PFSK-1 (cell line): Measurements from ENCODE around the gene TNPO3.

Experiments
- FOXP2 ChIP-seq: optimal IDR thresholded peaks from 2 replicates; pipeline ENCODE3; 2011; ENCODE audit warnings: borderline replicate concordance, control low read depth, inconsistent platforms; ENCODE audit not compliant: insufficient read depth; ENCODE audit errors: extremely low read length, extremely low read depth
- POLR2AphosphoS5 ChIP-seq: IDR thresholded peaks from 2 replicates; pipeline ENCODE4 v1.6.1; 2012; ENCODE audit warnings: low read depth, mild to moderate bottlenecking, control low read depth, low read length, moderate library complexity
- SIN3A ChIP-seq: IDR thresholded peaks from 2 replicates; pipeline ENCODE4 v1.6.1; 2012; ENCODE audit warnings: mild to moderate bottlenecking, low read length, moderate library complexity, borderline replicate concordance; ENCODE audit not compliant: insufficient read depth
- TAF1 ChIP-seq: IDR thresholded peaks from 2 replicates; pipeline ENCODE4 v1.6.1; 2012; ENCODE audit warnings: low read length, control low read depth, borderline replicate concordance; ENCODE audit not compliant: insufficient read depth
- TF ChIP-seq, protein P1 (sequence below), 2 experiments: IDR thresholded peaks; 2 replicates each; pipeline versions ENCODE4 v1.6.1 to v1.8.0; 2011 to 2012; ENCODE audit warnings: low read depth in 2 of 2, low read length in 2 of 2, control low read depth in 1 of 2, inconsistent platforms in 1 of 2, mild to moderate bottlenecking in 1 of 2, moderate library complexity in 1 of 2; ENCODE audit not compliant: insufficient read depth in 1 of 2

TNPO3 gene

GRCh38 chr7:129098409-129099084 lies 43.6 kb upstream of the TNPO3 start:
- no peak for TF ChIP-seq SIN3A
- TF ChIP-seq POLR2AphosphoS5: no peak
- TF ChIP-seq FOXP2: no peak
- TF ChIP-seq, protein P1, sequence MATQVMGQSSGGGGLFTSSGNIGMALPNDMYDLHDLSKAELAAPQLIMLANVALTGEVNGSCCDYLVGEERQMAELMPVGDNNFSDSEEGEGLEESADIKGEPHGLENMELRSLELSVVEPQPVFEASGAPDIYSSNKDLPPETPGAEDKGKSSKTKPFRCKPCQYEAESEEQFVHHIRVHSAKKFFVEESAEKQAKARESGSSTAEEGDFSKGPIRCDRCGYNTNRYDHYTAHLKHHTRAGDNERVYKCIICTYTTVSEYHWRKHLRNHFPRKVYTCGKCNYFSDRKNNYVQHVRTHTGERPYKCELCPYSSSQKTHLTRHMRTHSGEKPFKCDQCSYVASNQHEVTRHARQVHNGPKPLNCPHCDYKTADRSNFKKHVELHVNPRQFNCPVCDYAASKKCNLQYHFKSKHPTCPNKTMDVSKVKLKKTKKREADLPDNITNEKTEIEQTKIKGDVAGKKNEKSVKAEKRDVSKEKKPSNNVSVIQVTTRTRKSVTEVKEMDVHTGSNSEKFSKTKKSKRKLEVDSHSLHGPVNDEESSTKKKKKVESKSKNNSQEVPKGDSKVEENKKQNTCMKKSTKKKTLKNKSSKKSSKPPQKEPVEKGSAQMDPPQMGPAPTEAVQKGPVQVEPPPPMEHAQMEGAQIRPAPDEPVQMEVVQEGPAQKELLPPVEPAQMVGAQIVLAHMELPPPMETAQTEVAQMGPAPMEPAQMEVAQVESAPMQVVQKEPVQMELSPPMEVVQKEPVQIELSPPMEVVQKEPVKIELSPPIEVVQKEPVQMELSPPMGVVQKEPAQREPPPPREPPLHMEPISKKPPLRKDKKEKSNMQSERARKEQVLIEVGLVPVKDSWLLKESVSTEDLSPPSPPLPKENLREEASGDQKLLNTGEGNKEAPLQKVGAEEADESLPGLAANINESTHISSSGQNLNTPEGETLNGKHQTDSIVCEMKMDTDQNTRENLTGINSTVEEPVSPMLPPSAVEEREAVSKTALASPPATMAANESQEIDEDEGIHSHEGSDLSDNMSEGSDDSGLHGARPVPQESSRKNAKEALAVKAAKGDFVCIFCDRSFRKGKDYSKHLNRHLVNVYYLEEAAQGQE (IDR thresholded peaks at IDR 0.05; ENCODE audit: insufficient read depth in 1 of 2, low read depth in 2 of 2, low read length in 2 of 2): peak in 1 of 2 experiments; percentile 77; a peak in 2 of 4 replicates
- no peak for TF ChIP-seq TAF1

GRCh38 chr7:129095258-129095657 lies 40.3 kb upstream of the TNPO3 start:
- TF ChIP-seq, protein P1 (IDR thresholded peaks at IDR 0.05; ENCODE audit: insufficient read depth in 1 of 2, low read depth in 2 of 2, low read length in 2 of 2): no peak
- TF ChIP-seq TAF1 (no peak), SIN3A (no peak), FOXP2 (no peak), POLR2AphosphoS5 (no peak)

DNA sequence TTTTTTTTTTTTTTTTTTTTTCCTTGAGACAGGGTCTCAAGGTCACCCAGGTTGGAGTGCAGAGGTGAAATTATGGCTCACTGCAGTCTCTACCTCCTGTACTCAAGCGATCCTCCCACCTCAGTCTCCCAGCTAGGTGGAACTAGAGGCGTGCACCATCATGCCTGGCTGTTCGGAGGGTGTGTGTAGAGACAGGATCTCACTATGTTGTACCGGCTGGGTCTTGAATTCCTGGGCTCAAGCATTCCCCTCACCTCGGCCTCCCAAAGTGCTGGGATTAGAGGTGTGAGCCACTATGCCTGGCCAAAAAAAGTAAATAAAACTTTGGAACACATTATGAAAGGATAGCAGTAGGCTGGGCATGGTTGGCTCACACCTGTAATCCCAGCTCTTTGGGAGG lies 39.6 kb upstream of the TNPO3 start:
- TF ChIP-seq, protein P1 (IDR thresholded peaks at IDR 0.05; ENCODE audit: insufficient read depth in 1 of 2, low read depth in 2 of 2, low read length in 2 of 2): no peak
- TF ChIP-seq TAF1: no peak
- TF ChIP-seq FOXP2: no peak
- no peak for TF ChIP-seq SIN3A
- no peak for TF ChIP-seq POLR2AphosphoS5

- no peak for TF ChIP-seq SIN3A
- TF ChIP-seq POLR2AphosphoS5: no peak
- no peak for TF ChIP-seq FOXP2
- TF ChIP-seq TAF1: no peak
- TF ChIP-seq, protein P1 (IDR thresholded peaks at IDR 0.05; ENCODE audit: insufficient read depth in 1 of 2, low read depth in 2 of 2, low read length in 2 of 2): no peak
Observed at GRCh38 chr7:129093867-129094456, 39.1 kb upstream of the TNPO3 start.

DNA sequence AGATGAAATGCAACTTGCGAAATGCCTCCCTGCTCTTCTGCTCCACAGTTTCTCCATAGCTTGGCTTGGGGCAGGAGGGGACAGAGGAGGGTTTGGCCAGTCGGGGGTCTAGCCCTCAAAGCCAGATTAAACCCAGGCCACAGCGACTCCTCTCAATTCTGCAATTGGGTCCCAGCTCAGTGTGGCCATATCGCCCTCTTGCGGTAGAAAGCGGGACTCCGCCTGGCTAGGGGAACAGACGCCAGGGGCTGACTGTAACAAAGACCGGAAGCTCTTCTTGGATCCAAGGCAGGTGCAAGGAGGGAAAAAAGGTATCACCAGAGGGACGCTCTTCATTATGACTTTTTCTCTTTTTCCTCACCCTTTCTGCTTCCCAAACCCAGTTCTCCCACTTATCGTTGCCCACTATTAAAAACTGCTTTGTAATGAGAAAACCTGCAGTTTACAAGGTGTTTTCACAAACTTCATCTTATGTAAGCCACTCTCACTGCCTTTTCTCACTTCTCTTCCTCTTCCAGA lies 36.6 kb upstream of the TNPO3 start:
- TF ChIP-seq TAF1 (no peak), SIN3A (no peak), FOXP2 (no peak), POLR2AphosphoS5 (no peak)
- TF ChIP-seq, protein P1 (IDR thresholded peaks at IDR 0.05; ENCODE audit: insufficient read depth in 1 of 2, low read depth in 2 of 2, low read length in 2 of 2): no peak
